Measurements from ENCODE around the gene TNRC6B. TPM values are rescaled to one million over a fixed set of nuclear protein-coding genes. Genes with fewer than 3 reads are reported as not detected.
"Not testable (repeated sequence)": the region's sequence is repeated elsewhere in the genome, so short reads cannot be mapped to it uniquely, and the experiment has no call there.

The TNRC6B gene
- total RNA-seq, 4 donors from 2014 or later: 41.8 to 109 (median 48.2) TPM

- H3K4me3 ChIP-seq (ENCODE audit: low read depth, poor library complexity, severe bottlenecking): no peak overlapping the region
- intact Hi-C loops (cut with DNase I; ENCODE audit: low total_unique reads): no loop called here
- no peak for TF ChIP-seq POLR2A (IDR thresholded peaks at IDR 0.05)
- TF ChIP-seq CTCF (IDR thresholded peaks at IDR 0.05): no peak
- WGBS, 2 donors: 26 to 30% methylated on average over 8 of the region's 8 CpGs
- no peak for DNase-seq (ENCODE audit: low spot score in 2 of 2)
Observed at GRCh38 chr22:40220316-40221054, 42.8 kb downstream of the TNRC6B start.

- TF ChIP-seq POLR2A (IDR thresholded peaks at IDR 0.05) (no peak), CTCF (IDR thresholded peaks at IDR 0.05) (no peak)
- WGBS, 2 donors: 48 to 62% methylated on average over 5 of the region's 5 CpGs
- intact Hi-C loops (cut with DNase I; ENCODE audit: low total_unique reads): no loop called here
- no peak overlapping the region for H3K4me3 ChIP-seq (ENCODE audit: low read depth, poor library complexity, severe bottlenecking)
- DNase-seq (ENCODE audit: low spot score in 2 of 2): no peak
Observed at GRCh38 chr22:40221055-40221414, 43.3 kb downstream of the TNRC6B start.

GRCh38 chr22:40222979-40223378 is 45.3 kb downstream of the TNRC6B start:
- intact Hi-C loops (cut with DNase I; ENCODE audit: low total_unique reads); H3K4me3 ChIP-seq (ENCODE audit: low read depth, poor library complexity, severe bottlenecking); DNase-seq (ENCODE audit: low spot score in 2 of 2): not testable (repeated sequence)
- WGBS, 2 donors: 74 to 75% methylated on average over 8 of the region's 8 CpGs

- WGBS, 2 donors: 70 to 78% methylated on average over 6 of the region's 6 CpGs
- TF ChIP-seq POLR2A (IDR thresholded peaks at IDR 0.05) (no peak), CTCF (IDR thresholded peaks at IDR 0.05) (no peak)
- no peak for DNase-seq (ENCODE audit: low spot score in 2 of 2)
- H3K4me3 ChIP-seq (ENCODE audit: low read depth, poor library complexity, severe bottlenecking): no peak overlapping the region
- intact Hi-C loops (cut with DNase I; ENCODE audit: low total_unique reads): no loop called here
Observed at GRCh38 chr22:40224702-40225101, 47.0 kb downstream of the TNRC6B start.

DNA sequence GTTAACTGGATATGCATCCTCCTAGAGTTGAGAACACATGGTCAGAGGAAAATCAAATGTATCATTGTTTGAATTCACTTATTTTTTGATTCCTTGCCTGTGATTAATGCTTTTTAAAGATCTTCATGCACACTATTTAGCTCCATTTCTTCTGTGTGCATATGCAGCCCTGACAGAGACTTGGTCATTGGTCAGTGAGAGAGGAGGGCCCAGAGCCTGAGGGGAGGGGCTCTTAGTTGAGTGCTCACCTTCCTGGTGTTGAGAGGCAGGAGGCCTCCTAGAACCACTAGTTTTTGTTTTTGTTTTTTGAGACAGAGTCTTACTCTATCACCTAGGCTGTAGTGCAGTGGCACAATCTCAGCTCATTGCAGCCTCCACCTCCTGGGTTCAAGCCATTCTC is 48.9 kb downstream of the TNRC6B start:
- intact Hi-C loops (cut with DNase I; ENCODE audit: low total_unique reads): no loop called here
- H3K4me3 ChIP-seq (ENCODE audit: low read depth, poor library complexity, severe bottlenecking): no peak overlapping the region
- DNase-seq (ENCODE audit: low spot score in 2 of 2): no peak
- TF ChIP-seq CTCF (IDR thresholded peaks at IDR 0.05) (no peak), POLR2A (IDR thresholded peaks at IDR 0.05) (no peak)

DNA sequence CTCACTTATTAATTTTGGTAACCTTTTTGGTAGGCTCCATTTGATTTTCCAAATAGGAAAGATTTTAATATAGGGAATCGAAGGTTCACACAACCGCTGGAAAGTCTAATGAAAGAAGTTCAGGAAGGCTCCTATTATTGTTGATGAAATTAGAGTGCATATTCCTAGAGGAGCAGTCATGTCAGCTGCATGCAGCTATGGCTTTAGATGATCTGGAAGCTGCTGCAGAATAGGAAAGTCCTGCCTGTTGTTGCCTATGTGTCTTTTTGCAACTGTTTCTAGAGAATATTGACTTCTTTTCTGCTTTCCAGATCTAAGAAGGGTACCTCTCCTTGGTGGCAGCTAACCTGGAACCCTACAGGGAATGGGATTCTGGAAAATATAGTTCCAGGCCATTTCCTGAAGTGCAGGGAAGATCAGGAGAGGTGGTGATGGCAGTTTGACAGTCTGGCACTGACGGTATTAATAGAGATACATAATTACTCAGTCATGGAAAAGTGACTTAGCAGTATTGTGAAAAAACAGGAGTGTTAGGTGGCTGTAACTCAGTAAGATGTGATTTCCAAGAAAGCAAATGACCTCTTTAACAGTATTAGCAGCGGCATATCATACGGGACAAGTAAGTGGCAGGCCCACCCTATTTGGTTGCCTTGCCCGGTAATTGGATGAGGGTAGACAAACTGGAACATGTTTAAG is 54.0 kb downstream of the TNRC6B start:
- DNase-seq (ENCODE audit: low spot score in 2 of 2): peak in 1 of 2 donors; percentile 26
- WGBS, 2 donors: 89 to 91% methylated on average over 6 of the region's 6 CpGs
- intact Hi-C loops (cut with DNase I; ENCODE audit: low total_unique reads): no loop called here
- H3K4me3 ChIP-seq (ENCODE audit: low read depth, poor library complexity, severe bottlenecking): no peak overlapping the region
- TF ChIP-seq POLR2A (IDR thresholded peaks at IDR 0.05): no peak
- TF ChIP-seq CTCF (IDR thresholded peaks at IDR 0.05): no peak

Data from lower leg skin (tissue), 4 donors.